H1 (cell line): ENCODE results near the gene DNAJB14. TPM values are rescaled to one million over a fixed set of nuclear protein-coding genes. Genes with fewer than 3 reads are reported as not detected.
A peak's percentile ranks its signal among the peaks of the same experiment; 100 is the strongest.

Experiments
- CTCF ChIA-PET: fragments of 300-600 bp; sonication (Branson Sonifier 250); formaldehyde crosslinking; loops from one replicate; lab custom pipeline; 2021; ENCODE audit not compliant: partially characterized antibody; lab: Charles Lee
- POLR2A ChIA-PET: fragments of 300-600 bp; sonication (Branson Sonifier 250); formaldehyde crosslinking; loops from one replicate; lab custom pipeline; 2021; ENCODE audit warnings: inconsistent platforms; ENCODE audit not compliant: partially characterized antibody; lab: Charles Lee
- DNase-seq, 2 experiments: peaks; one replicate each; pipeline versions ENCODE4 v3.0.0 to v3.0.0-alpha.2; 2010 to 2022; ENCODE audit warnings: low spot score in 2 of 2, low read depth in 1 of 2, mixed read lengths in 1 of 2
- FAIRE-seq: peaks from 2 replicates; lab custom pipeline; 2011; peaks lifted over from hg19 to GRCh38; lab: Jason Lieb, UNC
- H2AFZ ChIP-seq: 2 replicates; pipeline ENCODE4 v1.8.1; 2012; ENCODE audit warnings: low read length, inconsistent platforms
- H2AK5ac ChIP-seq: 2 replicates; pipeline ENCODE4 v1.6.1; 2013; ENCODE audit warnings: low read depth, low read length
- H2BK120ac ChIP-seq: replicated peaks from 2 replicates; pipeline ENCODE3; 2013; ENCODE audit warnings: low read depth, low read length, inconsistent platforms
- H2BK12ac ChIP-seq: 2 replicates; pipeline ENCODE4 v1.6.1; 2013; ENCODE audit warnings: low read depth, low read length
- H2BK15ac ChIP-seq: 2 replicates; pipeline ENCODE4 v1.6.1; 2013; ENCODE audit warnings: low read length
- H2BK20ac ChIP-seq: 2 replicates; pipeline ENCODE4 v1.6.1; 2013; ENCODE audit warnings: low read length
- H2BK5ac ChIP-seq: 2 replicates; pipeline ENCODE4 v1.6.1; 2013; ENCODE audit warnings: low read depth, low read length
- H3K14ac ChIP-seq: 2 replicates; pipeline ENCODE4 v1.6.1; 2013; ENCODE audit warnings: inconsistent platforms; ENCODE audit not compliant: insufficient read length
- H3K18ac ChIP-seq: 2 replicates; pipeline ENCODE4 v1.6.1; 2013; ENCODE audit warnings: low read length; ENCODE audit errors: extremely low read depth
- H3K23ac ChIP-seq: 2 replicates; pipeline ENCODE4 v1.6.1; 2013; ENCODE audit warnings: inconsistent platforms; ENCODE audit not compliant: insufficient read length
- H3K23me2 ChIP-seq: 2 replicates; pipeline ENCODE4 v1.6.1; 2013; ENCODE audit warnings: low read depth, low read length
- H3K27ac ChIP-seq: 2 replicates; pipeline ENCODE4 v1.6.1; 2011; ENCODE audit warnings: low read depth, low read length, inconsistent platforms
- H3K27me3 ChIP-seq, 4 experiments: replicated peaks in 1 of 4; 1 replicate in 1 of 4; 2 replicates in 3 of 4; pipeline versions ENCODE4 v1.6.1 to v1.8.1; 2011 to 2013; ENCODE audit warnings: low read length in 3 of 4, mild to moderate bottlenecking in 3 of 4, inconsistent platforms in 2 of 4, mixed read lengths in 2 of 4, moderate library complexity in 1 of 4; ENCODE audit not compliant: control insufficient read depth in 3 of 4, insufficient read depth in 3 of 4; ENCODE audit errors: extremely low read depth in 1 of 4
- H3K36me3 ChIP-seq, 4 experiments: 2 replicates each; pipeline versions ENCODE4 v1.6.1 to v1.8.1; 2011 to 2013; ENCODE audit warnings: mild to moderate bottlenecking in 4 of 4, low read length in 3 of 4, moderate library complexity in 2 of 4, control low read depth in 1 of 4, inconsistent platforms in 1 of 4; ENCODE audit not compliant: insufficient read depth in 4 of 4, control insufficient read depth in 2 of 4
- H3K4ac ChIP-seq: replicated peaks from 2 replicates; pipeline ENCODE3; 2013; ENCODE audit warnings: low read length, low read depth, mixed read lengths, inconsistent platforms; ENCODE audit not compliant: insufficient read length
- H3K4me1 ChIP-seq, 4 experiments: replicated peaks in 1 of 4; 1 replicate in 1 of 4; 2 replicates in 3 of 4; pipeline versions ENCODE4 v1.6.1 to v1.8.1; 2011 to 2013; ENCODE audit warnings: low read length in 3 of 4, inconsistent platforms in 2 of 4, mixed read lengths in 1 of 4; ENCODE audit not compliant: insufficient read depth in 4 of 4, control insufficient read depth in 3 of 4
- H3K4me2 ChIP-seq, 2 experiments: 2 replicates each; pipeline versions ENCODE4 v1.6.1 to v1.8.1; 2011 to 2013; ENCODE audit warnings: low read depth in 2 of 2, low read length in 2 of 2, control low read depth in 1 of 2, inconsistent platforms in 1 of 2, mild to moderate bottlenecking in 1 of 2; ENCODE audit not compliant: insufficient read depth in 1 of 2
- H3K4me3 ChIP-seq, 4 experiments: fragments of 200-600, 300-600 bp in 1 of 4; sonication (generic), shearing (Covaris generic), sonication (Bioruptor Twin) in 1 of 4; 2 replicates each; pipeline versions ENCODE4 v1.5.1 to v1.8.1; 2011 to 2016; ENCODE audit warnings: low read length in 4 of 4, low read depth in 3 of 4, control low read depth in 2 of 4, inconsistent platforms in 2 of 4, mild to moderate bottlenecking in 2 of 4, mixed read lengths in 1 of 4, moderate library complexity in 1 of 4; ENCODE audit not compliant: insufficient read depth in 2 of 4; ENCODE audit errors: extremely low read depth in 1 of 4
- H3K56ac ChIP-seq: replicated peaks from 2 replicates; pipeline ENCODE3; 2013; ENCODE audit warnings: low read depth, mild to moderate bottlenecking, mixed read lengths, low read length, inconsistent platforms; ENCODE audit not compliant: insufficient read length
- H3K79me1 ChIP-seq: 2 replicates; pipeline ENCODE4 v1.6.1; 2013; ENCODE audit warnings: low read depth, low read length, control low read depth
- H3K79me2 ChIP-seq, 2 experiments: 2 replicates each; pipeline versions ENCODE4 v1.6.1 to v1.8.1; 2012 to 2013; ENCODE audit warnings: low read length in 2 of 2, mild to moderate bottlenecking in 2 of 2, inconsistent platforms in 1 of 2; ENCODE audit not compliant: insufficient read depth in 2 of 2, control insufficient read depth in 1 of 2
- H3K9ac ChIP-seq, 4 experiments: replicated peaks in 1 of 4; 1 replicate in 1 of 4; 2 replicates in 3 of 4; pipeline versions ENCODE4 v1.6.1 to v1.8.1; 2011 to 2013; ENCODE audit warnings: low read depth in 3 of 4, low read length in 3 of 4, control low read depth in 2 of 4, mild to moderate bottlenecking in 2 of 4, moderate library complexity in 2 of 4, inconsistent platforms in 1 of 4; ENCODE audit errors: extremely low read depth in 1 of 4
- H3K9me3 ChIP-seq, 2 experiments: 2 replicates each; pipeline versions ENCODE4 v1.6.1 to v1.8.1; 2012 to 2013; ENCODE audit warnings: mild to moderate bottlenecking in 2 of 2, moderate library complexity in 2 of 2, control low read depth in 1 of 2, inconsistent platforms in 1 of 2, low read depth in 1 of 2, low read length in 1 of 2, mixed read lengths in 1 of 2; ENCODE audit not compliant: insufficient read depth in 2 of 2
- H4K20me1 ChIP-seq, 2 experiments: replicated peaks in 1 of 2; 2 replicates each; pipeline versions ENCODE3 to v1.8.1; 2011 to 2013; ENCODE audit warnings: inconsistent platforms in 2 of 2, low read length in 2 of 2, mild to moderate bottlenecking in 1 of 2; ENCODE audit not compliant: insufficient read depth in 2 of 2, control insufficient read depth in 1 of 2
- H4K5ac ChIP-seq: 2 replicates; pipeline ENCODE4 v1.6.1; 2013; ENCODE audit warnings: low read length, low read depth, mixed read lengths, inconsistent platforms; ENCODE audit not compliant: insufficient read length
- H4K8ac ChIP-seq: 2 replicates; pipeline ENCODE4 v1.8.0; 2013; ENCODE audit warnings: mild to moderate bottlenecking, moderate library complexity, low read length, inconsistent platforms; ENCODE audit not compliant: insufficient read depth; ENCODE audit errors: extremely low read depth
- H4K91ac ChIP-seq: replicated peaks from 2 replicates; pipeline ENCODE3; 2013; ENCODE audit warnings: low read length, mixed read lengths, inconsistent platforms; ENCODE audit not compliant: insufficient read length
- E2F6 ChIP-seq: IDR thresholded peaks from 2 replicates; pipeline ENCODE4 v1.6.1; 2012; ENCODE audit warnings: inconsistent platforms
- EZH2 ChIP-seq: fragments of 200-600 bp; sonication (generic); IDR thresholded peaks from 2 replicates; pipeline ENCODE4 v1.7.1; 2012; ENCODE audit warnings: low read depth, mild to moderate bottlenecking, moderate library complexity, low read length, inconsistent platforms; ENCODE audit not compliant: severe bottlenecking
- GTF2F1 ChIP-seq: IDR thresholded peaks from 2 replicates; pipeline ENCODE4 v1.6.1; 2012; ENCODE audit warnings: low read depth, low read length, improper control_type of control experiment, borderline replicate concordance
- PHF8 ChIP-seq: fragments of 200-600 bp; sonication (generic); conservative IDR thresholded peaks from 2 replicates; pipeline ENCODE4 v1.7.1; 2012; ENCODE audit warnings: low read depth, mild to moderate bottlenecking, inconsistent platforms, low read length, moderate library complexity
- POLR2AphosphoS5 ChIP-seq: IDR thresholded peaks from 2 replicates; pipeline ENCODE4 v1.6.1; 2011; ENCODE audit warnings: low read depth, low read length
- SAP30 ChIP-seq: fragments of 300-600 bp; sonication (generic); IDR thresholded peaks from 2 replicates; pipeline ENCODE4 v1.7.1; 2012; ENCODE audit warnings: low read length, moderate library complexity, mild to moderate bottlenecking, inconsistent platforms; ENCODE audit not compliant: insufficient read depth, insufficient replicate concordance
- SIN3A ChIP-seq, 2 experiments: IDR thresholded peaks in 1 of 2; conservative IDR thresholded peaks in 1 of 2; 2 replicates each; pipeline ENCODE4 v1.6.1; 2011 to 2012; ENCODE audit warnings: low read length in 2 of 2, improper control_type of control experiment in 1 of 2, low read depth in 1 of 2, mild to moderate bottlenecking in 1 of 2
- SIRT6 ChIP-seq: IDR thresholded peaks from one replicate; pipeline ENCODE4 v1.7.1; 2012; ENCODE audit warnings: low read length, inconsistent platforms
- SP2 ChIP-seq: IDR thresholded peaks from 2 replicates; pipeline ENCODE4 v1.6.1; 2012; ENCODE audit warnings: mild to moderate bottlenecking, low read length, inconsistent platforms
- WGBS, 2 experiments: shearing (Covaris generic) in 1 of 2; methylation state at CpG; one replicate each; pipeline versions ENCODE4 v1.1.6 to v1.1.7; 2013 to 2015; ENCODE audit warnings: low lambda C conversion rate in 2 of 2, mixed read lengths in 2 of 2, inconsistent platforms in 1 of 2, low coverage in 1 of 2, missing lambda C conversion rate in 1 of 2; ENCODE audit not compliant: insufficient replicate concordance in 2 of 2, insufficient coverage in 1 of 2, insufficient read length in 1 of 2; ENCODE audit errors: extremely low coverage in 1 of 2, missing lambda C conversion rate in 1 of 2; 5-methylcytosine and 5-hydroxymethylcytosine counted together
- polyA plus RNA-seq, 7 experiments: library from polyadenylated mRNA; depleted of rRNA in 3 of 7; stranded (reverse) in 5 of 7; unstranded in 2 of 7; fragments of >200 nt in 5 of 7; fragments of 200-250 nt in 2 of 7; gene quantifications; 1 replicate in 5 of 7; 2 replicates in 1 of 7; 4 replicates in 1 of 7; pipeline versions ENCODE4 v1.2.1 to v1.2.3, GENCODE V29; 2011 to 2013; ENCODE audit warnings: missing spikeins in 2 of 7, mixed read lengths in 2 of 7
- total RNA-seq: library from RNA; stranded (reverse); fragmentation: NEBNext Ultra II Directional; extraction: Animal tissue kit (Norgen Biotek cat#: 25700); gene quantifications from 2 replicates; pipeline ENCODE4 v1.2.1, GENCODE V29; 2021

Gene DNAJB14
- total and polyA plus RNA-seq, 2 of the 8 experiments (the other 6 are each of a cell fraction or from before 2014, with no cell fraction given), result 3.4 to 35.4 TPM

- Histone ChIP-seq H4K20me1 (peaks cover 7 to 9% of the 10 kb centered on the region in 2 experiments), H2BK120ac (peak within 1 kb of the TSS; percentile 94), H3K79me2 (peaks cover 0 to 28% of the 10 kb centered on the region in 2 experiments; a peak in 2 of 4 replicates), H3K9ac (peak within 1 kb of the TSS; percentile 95 to 100 (median 99)), H3K14ac (peak within 1 kb of the TSS; percentile 78), H3K23me2 (peaks cover 4% of the 10 kb centered on the region), H4K8ac (peak within 1 kb of the TSS; percentile 99), H3K27me3 (no peaks in the 10 kb centered on the region), H2BK5ac (peak within 1 kb of the TSS; percentile 97), H2BK15ac (peak within 1 kb of the TSS; percentile 34; the same call in 1 of the 2 replicates), H3K79me1 (no peaks in the 10 kb centered on the region), H3K23ac (no peak within 1 kb of the TSS), H3K27ac (peak within 1 kb of the TSS; percentile 99), H4K91ac (peak within 1 kb of the TSS; percentile 97), H3K36me3 (peaks cover 9 to 20% (median 12%) of the 10 kb centered on the region in 4 experiments), H3K4ac (peak within 1 kb of the TSS; percentile 100), H2BK20ac (no peak within 1 kb of the TSS), H2BK12ac (peak within 1 kb of the TSS; percentile 82; the same call in 1 of the 2 replicates), H2AFZ (peak within 1 kb of the TSS; percentile 91), H2AK5ac (peak within 1 kb of the TSS; percentile 49), H4K5ac (peak within 1 kb of the TSS; percentile 100), H3K4me1 (peaks cover 0 to 14% (median 6%) of the 10 kb centered on the region in 4 experiments; a peak in 5 of 7 replicates), H3K56ac (peak within 1 kb of the TSS; percentile 95), H3K18ac (peak within 1 kb of the TSS; percentile 91), H3K4me3 (peak within 1 kb of the TSS; percentile 96 to 100 (median 100)), H3K4me2 (peak within 1 kb of the TSS; percentile 65 to 86), H3K9me3 (no peaks in the 10 kb centered on the region)
- DNase-seq (peak; percentile 94 to 96), FAIRE-seq (no peak)
- CTCF ChIA-PET, result interaction anchor here (0.7 kb wide), 1 partner anchor 90 kb away, joined by 3 read pairs; no protein-coding TSS in a partner anchor
- 2% methylated on average over 45 of the region's 76 CpGs; no CpG with 5 or more reads in 1 of the 2 experiments for WGBS, 2 experiments
- POLR2A ChIA-PET, result interaction anchor here (0.6 to 2.1 kb wide), 19 partner anchors 8 to 861 kb away, joined by 3 to 9 read pairs (median 4); partner anchors contain the start of genes ADH5, LAMTOR3 and TRMT10A
- TF ChIP-seq SIRT6 (no peak), EZH2 (no peak), SIN3A (conservative IDR thresholded peaks at IDR 0.05 in 1 of 2, IDR thresholded peaks at IDR 0.05 in 1 of 2; ENCODE audit: low read depth in 1 of 2, low read length in 2 of 2) (peak in 1 of 2 experiments; percentile 87; a peak in 1 of 4 replicates), SAP30 (peak; percentile 87), E2F6 (peak; percentile 46; the same call in 1 of the 2 replicates), GTF2F1 (peak; percentile 96), POLR2AphosphoS5 (peak; percentile 100), SP2 (peak; percentile 42; the same call in 1 of the 2 replicates), PHF8 (peak; percentile 97)
Measured at GRCh38 chr4:99949999-99950912, 3.8 kb upstream of the DNAJB14 start, which contains the start of gene H2AZ1. Gene H2AZ1 (minus strand): TSS chr4:99950275. CDS start chr4:99950170, 105 bp downstream.
